Fibroblast of skin of back (primary cell): ENCODE data around the gene SLC1A2.
A peak's percentile ranks its signal among the peaks of the same experiment; 100 is the strongest.

Experiments
- DNase-seq: peaks from one replicate; pipeline ENCODE4 v3.0.0-alpha.2; 2013

Gene SLC1A2

DNA sequence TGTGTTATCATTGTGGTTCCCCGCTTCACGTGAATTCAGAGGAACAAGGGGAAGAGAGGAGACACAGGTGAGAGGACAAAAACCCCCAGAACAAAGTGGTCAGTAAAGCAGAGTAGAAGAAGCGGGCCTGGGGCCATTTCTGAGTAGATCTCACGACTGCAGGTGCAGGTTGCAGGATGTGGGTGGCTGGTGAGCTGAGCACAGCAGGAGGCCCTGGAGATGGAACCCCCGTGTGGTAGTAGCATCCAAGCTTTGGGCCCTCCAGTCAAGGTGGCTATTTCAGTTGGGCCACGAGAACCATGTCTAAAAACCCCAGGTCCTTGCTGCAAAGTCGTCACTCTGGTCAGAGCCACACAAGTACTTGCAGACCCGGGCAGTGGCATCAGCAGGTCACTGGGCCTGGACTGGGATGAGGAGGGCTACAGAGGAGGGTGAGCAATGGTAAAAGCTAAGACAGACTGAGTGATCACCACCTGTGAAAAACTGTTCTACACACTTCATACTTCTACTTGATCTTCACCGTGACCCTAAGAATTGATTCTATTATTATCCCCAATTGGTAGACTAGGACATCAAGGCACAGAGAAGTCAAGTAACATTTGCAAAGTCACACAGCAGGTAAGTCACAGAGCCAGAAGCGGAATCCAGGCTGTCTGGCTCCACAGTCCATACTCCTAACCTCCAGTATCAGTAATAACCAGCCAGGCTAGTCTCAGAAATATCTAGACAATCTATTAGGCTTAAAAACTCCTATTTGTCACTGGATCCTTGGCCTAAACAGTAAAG, 43.8 kb downstream of the SLC1A2 start:
- no peak for DNase-seq

DNA sequence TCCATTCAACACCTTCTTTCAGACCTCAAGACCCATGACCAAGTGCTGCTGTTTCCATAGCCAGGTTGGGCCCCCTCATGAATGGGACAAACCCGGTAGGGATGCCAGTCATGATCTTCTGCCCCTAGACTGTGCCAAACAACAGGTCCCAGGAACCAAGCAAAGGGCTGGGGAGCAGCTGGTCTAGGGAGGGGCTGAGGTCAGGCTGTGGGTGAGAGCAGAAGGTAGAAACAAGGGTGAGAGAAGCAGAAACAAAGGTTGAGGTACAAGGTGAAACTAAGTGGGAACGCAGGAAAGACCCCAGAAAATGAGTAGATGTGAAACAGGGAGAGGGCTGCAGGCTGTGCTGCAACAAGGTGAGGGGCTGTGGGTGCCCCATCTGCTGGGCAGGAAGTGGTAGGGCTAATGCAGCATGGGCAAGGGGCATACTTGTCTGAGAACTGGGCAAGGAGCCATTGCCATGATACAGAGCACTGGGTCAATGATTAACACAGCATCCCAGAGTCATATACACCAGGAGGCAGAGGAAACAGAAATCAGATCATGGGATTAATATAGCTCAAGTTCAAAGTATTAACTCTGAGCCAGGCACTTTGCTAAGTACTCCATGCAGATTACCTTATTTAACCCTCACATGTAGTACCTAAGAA, 45.9 kb downstream of the SLC1A2 start:
- DNase-seq = no peak

DNA sequence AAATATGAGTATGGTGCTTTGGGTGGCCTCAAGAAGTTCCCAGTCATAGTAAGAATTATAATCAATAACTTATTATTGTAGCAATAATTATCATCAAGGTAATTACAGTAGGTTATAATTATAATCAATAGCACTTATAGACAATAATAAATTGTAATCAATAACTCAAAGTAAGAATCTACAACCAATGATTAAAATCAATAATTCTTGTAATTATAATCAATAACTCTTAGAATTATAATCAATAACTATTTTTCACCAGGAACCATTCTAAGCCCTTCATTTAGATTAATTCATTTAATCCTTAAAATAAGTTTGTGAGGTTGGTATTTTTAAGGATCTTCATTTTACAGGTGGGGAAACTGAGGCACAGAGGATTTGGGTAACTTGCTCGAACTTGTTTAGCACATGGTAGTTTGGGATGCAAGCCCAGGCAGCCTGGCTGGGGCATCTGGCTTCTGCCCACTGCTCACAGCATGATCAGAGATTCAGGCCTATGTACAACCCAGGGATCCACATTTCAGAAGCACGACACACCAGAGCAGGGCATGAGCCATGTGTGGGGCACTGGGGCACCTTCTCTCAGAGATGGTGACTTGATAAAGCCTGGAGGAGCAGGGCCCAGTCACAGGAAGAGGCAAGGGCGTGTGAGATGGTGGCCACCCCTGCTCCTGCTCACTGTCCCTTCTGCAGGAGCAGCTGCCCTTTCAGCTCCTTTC, 46.6 kb downstream of the SLC1A2 start:
- no peak for DNase-seq

DNA sequence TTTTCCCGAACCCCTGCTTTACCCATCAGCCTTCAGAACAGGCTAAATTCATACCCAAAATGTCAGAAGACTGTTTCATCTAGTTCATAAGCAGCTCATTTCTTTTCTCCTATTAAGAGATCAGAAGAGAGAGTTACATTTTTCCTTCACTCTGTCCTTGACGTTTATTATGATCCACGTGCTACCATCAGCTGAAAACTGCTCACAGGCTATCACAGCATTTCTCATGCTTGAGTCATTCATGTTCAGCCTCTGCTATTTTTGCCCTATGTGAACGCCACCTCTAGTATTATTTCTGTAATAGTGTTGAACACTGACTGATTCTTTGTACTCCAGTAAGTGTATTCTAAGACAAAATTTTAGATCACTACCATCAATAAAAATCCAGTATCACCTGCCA, 51.9 kb downstream of the SLC1A2 start:
- DNase-seq = peak; percentile 86

DNA sequence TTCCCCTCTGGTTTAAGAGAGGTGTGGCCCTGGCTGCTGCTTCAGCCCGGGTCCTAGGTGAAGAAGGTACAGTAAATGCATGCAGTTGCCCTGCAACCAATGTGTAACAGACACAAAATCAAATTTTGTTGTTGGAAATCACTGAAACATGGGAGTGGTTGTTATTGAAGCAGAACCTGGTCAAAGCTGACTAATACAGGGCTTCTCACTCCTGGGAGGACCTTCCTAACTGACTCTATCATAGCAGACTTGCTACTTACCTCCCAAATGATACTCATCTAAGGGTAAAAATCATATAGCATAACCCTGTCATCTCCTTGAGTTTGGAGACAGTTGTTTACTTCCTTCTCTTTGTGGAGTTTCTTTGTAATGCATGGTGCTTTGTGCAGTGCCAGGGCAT, 52.6 kb downstream of the SLC1A2 start:
- DNase-seq = no peak

DNA sequence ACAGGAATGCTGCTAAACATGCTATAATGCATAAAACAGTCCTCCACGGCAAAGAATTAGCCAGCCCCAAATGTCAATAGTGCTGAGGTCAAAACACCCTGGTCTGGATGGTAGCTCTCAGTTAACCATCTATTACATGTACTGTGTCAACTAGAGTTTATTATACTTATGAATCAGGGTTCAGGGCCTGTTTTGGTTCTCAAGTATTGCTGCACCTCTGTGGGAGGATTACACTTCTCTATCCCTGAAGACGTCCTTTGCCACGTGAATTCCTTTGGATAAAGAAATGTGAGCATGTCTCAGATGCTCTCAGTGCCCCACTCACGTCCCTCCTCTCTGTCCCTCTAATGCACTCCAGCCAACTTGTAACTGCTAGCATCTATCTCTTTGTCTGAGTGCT, 53.4 kb downstream of the SLC1A2 start:
- no peak for DNase-seq

DNA sequence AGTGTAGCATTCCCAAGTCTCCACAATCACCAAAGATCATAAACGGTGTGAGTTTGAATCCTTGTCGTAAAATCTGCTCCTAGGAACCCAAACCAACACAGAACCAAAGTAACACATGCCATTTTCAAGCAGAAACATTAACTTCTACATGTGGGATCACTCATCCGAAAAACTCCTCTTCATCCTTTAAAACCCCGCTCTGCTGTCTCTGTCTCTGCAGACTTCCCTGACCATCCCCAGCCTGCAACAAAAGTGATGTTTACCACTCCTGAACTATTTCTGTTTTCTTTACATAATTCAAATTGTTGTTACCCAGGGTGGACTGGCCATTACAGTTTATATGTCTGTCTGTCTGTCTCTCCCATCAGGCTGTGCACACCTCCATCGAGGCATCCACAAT, 54.0 kb downstream of the SLC1A2 start:
- DNase-seq = no peak

DNA sequence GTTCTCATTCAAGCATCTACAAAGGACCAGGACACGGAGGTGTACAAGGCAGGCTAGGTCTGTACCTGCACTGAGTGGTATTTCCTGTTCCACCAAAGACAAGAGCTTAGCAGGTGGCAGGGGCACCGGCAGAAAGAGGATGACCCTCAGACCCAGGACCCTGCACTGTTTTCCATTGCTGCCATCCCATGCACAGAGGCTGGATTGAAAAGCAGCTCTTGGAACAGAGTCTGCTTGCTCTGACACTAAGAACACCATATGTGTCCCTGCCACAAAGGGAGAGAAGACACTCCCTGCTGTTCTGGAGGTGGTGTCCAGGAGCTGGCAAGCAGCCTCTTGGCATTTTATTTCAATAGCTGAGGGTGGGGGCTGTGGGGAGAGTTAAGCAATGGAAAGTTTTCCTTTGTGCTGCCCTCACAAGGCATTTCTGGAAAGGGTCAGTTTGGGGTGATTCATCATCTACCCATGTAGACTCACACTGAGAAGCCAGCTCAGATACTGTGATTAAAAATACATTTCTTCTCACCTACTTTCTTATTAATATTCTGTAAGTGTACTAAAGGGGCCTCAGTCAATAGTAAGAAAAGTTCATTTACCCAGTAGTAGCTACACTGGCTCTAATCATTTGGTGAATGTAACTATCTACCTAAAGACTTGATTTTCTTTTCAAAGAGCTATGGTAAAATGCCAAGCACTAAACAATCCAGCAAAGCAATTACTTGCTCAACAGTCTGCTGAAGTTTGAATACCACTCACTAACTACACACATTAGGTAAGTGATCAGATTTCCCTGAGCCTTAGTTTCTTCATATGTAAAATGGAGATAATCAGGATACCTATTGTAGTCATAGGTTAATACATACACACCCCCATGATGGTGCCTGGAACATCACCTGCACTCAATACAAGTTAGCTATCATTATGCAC, 55.2 kb downstream of the SLC1A2 start:
- peak; percentile 95 for DNase-seq

DNA sequence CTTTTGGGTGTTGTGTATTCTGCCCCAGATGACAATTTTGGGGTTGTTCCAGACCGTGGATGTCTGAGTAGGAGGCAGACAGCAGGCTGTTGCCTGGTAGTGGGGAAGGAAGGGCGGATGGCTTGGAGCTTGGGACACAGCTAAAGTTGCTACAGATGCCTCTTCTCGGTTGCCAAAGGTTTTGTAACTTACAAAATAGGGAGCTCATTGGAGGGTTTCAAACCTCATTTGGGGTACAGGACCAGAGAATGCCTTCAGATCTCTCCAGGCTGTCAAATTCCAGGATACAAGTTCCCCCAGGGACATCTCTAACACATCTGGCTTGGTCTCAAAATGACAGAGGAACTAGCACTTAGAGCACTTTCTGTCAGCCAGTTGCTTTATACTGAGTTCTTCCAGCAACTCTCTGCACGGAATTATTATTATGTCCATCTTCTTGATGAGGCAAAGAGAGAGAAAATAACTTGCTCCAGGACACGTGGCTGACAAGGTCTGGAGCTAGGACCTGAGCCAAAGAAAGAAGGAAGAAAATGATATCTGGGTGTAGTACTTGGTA, 56.0 kb downstream of the SLC1A2 start:
- no peak for DNase-seq

DNA sequence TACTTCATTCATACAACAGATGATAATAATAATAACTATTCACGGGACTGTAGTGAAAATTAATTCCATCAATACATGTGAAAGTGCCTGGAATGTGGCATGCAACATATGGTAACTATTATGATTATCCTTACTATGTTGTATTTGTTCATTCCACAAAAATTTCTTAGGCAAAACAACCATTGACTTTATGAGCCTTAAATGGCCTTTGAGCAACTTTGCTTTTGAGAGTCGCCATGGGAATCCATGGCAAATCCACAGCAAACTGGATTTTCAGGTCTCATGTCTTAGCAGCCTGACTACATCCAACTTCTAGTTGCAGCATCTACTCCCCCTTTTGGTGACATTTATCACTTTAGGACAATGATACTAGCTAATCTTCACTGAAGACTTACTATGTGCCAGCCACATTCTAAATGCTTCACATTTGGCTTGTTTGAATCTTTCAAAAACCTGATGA, 56.8 kb downstream of the SLC1A2 start:
- peak; percentile 78 for DNase-seq

DNA sequence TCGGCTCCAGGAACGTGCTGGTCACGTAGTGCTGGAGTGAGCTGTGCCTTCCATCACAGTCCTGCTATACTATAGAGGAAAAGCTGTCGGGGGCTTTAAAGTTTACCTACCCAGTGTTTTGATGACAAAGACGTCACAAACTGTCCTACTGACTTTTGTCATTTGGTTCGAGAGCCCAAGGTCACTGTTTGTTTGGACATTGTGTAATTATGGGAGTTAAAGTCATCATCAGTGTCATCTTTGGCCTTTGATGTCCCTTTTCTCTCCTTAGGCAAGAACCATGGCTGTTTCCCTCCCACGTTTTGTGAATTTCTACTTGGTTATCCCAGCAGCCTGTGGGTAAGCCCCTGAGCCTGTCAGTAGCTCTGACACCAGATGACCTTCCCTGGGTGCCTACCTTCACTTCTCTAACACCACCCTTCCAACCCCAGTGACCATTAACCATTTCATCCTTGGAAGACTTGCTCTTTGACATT, 59.3 kb downstream of the SLC1A2 start:
- DNase-seq = no peak

DNA sequence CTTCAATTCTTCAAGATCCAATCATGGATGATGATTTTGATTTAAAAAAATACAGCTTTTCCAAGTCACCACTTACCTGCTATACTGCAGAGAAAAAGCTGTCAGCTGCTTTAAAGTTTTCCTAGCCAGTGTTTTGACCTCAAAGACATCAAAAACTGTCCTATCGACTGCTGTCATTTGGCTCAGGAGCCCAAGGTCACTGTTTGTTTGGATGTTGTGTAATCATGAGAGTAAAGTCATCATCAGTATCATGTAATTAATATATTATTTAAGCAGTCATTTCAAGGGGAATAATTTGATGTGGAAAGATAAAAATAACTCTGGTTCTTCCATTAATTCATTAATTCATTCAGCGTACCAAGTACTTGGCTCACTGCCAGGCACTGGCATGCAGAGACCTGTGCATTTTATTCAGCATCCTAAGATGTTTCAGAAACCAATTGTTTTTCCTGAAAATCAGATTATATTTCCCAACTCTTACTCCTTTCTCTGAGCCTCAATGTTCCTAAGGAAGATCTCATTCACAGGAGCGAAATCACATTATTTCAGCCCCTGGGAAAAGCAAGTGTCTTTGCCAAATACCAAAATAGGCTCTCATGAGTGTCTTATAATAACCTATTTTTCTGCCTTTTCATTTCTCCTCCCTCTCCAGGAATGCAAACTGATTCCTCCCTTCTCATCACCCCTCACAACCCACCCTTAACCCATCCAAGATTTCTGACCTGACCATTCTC, 59.9 kb downstream of the SLC1A2 start:
- DNase-seq = no peak

DNA sequence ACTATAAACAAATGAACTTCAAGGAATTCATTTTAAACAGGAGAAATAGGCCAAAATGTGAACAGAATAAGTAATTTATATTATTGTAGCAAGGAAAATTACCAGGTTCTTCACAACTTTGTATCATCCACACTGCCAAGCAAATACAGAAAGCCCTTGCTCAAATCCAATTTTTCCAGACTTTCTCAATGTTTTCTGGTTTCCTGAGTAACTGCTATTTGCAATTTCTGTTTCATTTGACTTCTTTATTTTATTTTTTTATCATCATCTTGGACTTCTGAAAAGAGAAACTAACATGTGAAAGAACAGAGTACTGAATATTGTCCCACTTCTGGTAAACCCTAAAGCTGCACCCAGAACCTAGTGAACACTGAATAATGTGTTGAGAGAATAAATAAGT, 61.0 kb downstream of the SLC1A2 start:
- no peak for DNase-seq

DNA sequence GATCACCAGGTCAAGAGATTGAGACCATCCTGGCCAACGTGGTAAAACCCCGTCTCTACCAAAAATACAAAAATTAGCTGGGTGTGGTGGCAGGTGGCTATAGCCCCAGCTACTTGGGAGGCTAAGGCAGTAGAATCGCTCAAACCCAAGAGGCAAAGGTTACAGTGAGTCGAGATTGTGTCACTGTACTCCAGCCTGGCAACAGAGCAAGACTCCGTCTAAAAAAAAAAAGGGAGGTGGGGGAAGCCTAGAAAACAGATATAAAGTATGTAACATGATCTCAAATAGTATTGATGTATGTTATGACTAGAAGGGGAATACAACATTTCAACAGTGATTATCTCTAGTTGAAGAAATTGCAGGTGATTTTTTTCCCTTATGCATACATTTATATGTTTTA, 61.4 kb downstream of the SLC1A2 start:
- DNase-seq = peak; percentile 81

DNA sequence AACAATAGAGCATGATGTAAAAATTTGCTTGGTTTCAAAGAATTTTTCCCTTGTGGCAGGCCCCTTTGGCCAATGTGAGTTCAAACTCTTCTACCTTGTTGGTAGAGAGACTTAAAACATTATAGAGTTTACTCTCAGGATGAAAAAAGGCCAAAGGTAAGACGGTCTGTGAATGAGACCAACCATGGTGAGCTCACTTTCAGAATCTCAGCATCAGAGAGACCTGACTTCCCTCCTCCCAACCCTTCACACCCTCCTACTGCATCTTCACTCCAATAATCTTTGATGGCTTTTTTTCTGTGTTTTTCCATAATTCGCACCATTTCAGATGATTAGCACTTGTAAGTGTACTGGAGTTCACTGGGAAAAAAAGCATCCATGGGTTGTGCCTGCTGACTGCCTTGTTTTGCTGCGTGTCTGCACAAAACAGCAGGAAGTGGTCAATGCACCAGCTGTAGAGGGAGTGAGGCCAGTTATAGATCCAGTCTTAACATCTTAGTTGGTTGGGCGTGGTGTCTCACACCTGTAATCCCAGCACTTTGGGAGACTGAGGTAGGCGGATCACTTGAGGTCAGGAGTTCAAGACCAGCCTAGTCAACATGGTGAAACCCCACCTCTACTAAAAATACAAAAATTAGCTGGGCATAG, 64.1 kb downstream of the SLC1A2 start:
- no peak for DNase-seq

DNA sequence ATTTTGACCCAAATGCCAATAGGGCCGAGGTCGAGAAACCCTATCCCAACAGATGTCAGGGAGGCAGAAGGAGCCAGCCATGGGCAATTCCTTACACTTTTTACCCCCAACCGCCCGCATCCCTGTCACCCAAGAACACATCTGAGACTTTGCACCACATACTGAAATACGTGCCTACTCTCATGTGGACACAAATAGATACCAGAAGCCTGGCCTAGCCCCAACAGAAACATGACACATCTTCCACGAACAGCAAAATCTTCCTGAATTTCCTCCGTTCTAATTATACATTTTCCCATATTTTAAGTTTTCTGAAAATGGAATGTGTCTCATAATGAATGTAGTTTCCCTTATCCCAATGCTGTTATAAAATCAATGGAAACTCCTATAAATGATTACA, 64.7 kb downstream of the SLC1A2 start:
- peak; percentile 95 for DNase-seq

DNA sequence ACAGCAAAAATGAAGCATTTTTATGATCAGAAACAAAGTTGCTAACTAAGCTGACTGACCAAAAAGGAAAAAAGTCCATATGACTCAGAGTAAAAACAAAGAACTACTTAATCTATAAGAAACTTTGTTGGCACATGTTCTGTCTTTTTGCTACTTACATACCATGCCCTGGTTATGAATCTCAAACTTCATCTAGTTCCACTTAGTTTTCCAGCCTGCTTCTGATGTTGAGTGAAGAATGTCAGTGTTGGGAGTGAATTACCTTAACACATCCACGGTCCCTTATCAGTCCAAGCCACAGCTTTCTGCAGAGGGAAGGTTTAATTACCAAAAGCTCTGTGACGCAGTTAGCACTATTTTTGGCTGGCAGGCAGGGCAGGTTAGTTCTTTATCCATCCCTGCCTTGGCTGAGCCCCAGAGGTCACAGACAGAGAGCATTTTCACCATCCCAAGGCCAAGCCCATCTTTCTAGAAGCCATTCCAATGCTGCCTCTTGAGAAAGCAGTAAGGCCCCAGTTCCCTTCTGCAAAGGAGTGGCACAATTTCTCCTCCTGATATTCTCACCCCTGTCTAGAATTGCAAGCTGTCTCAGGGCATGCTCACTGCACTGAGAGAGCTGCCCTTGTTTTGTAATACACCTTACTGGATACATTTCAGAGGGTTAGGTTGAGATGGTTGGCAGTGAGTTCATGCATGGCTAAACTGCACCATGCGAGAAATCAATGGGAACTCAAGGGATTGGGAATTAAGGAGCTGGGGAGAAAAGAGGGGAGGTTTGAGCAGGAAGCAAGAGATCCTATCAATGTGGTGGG, 67.1 kb downstream of the SLC1A2 start:
- peak; percentile 86 for DNase-seq

DNA sequence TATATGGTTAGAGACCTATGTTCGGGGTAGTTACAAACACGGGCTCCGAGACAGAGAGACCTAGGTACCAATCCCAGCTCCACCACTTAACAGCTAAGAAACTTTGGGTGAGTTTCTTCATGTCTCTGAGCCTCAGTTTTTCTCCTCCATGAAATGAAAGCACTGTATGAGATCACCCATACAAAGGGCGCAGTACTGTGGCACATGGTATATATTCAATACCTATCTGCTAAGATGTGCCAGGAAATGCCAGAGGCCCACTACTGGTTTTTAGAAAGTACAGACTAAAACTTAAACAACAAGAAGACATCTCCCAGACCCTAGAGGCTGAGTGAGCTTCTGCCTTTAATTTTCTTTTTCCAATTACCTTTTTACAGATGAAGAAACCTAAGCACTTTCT, 69.5 kb downstream of the SLC1A2 start:
- no peak for DNase-seq

DNA sequence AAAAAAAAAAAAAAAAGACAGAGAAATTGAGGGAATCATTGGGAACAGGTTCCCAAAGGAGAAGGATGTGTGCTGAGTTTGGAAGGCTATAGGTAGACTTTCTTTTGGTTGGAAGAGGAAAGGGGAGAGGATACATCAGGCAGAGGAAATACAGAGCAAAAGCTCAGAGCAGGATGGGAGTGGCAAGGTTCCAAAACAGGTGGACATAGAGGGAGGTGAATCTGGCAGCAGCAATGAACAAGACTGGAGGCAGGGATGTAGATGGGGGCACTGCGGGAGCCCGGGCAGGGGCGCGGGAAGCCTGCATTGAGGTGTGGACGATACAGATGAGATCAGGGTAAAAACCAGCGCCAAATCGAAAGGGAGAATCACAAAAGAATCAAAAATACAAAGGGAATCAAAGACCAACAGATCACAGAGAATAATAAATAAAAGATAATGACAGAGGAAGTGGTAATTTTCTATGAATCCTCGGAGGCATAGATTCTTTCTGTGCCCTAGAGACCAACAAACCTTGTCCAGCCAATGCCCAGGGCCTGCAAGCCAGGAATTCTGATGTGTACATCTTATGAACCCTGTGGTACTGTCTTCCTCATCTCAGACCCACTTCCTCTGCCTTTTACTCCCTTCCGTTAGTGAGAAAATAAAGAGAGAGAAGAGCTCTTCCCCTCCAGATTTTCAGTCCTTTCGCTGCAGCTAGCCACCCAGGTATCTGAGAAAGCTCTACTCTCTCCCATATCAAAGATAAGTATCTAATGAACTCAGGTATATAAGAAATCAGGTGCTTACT, 70.3 kb downstream of the SLC1A2 start:
- no peak for DNase-seq
